Endothelial cell of umbilical vein (primary cell): ENCODE results near the gene GPR4. TPM values are rescaled to one million over a fixed set of nuclear protein-coding genes. Genes with fewer than 3 reads are reported as not detected.

ENCODE experiments used
- BruUV-seq: library from RNA; stranded (reverse); fragments of 400-500 nt; replicated peaks from 2 replicates; lab custom pipeline; 2021; lab: Mats Ljungman, UMichigan
- CTCF ChIA-PET: fragments of 300-600, 350-600 bp; sonication (Branson Sonifier 250); formaldehyde crosslinking; loops from one replicate; lab custom pipeline; 2021; ENCODE audit warnings: antibody characterized with exemption, inconsistent platforms; lab: Charles Lee
- POLR2A ChIA-PET: fragments of 300-600, 350-600 bp; sonication (Branson Sonifier 250); formaldehyde crosslinking; loops from one replicate; lab custom pipeline; 2021; ENCODE audit warnings: antibody characterized with exemption, inconsistent platforms; lab: Charles Lee
- DNase-seq: peaks from one replicate; pipeline ENCODE4 v3.0.0-alpha.2; 2011; ENCODE audit warnings: low read depth, low spot score
- FAIRE-seq: peaks from 2 replicates; lab custom pipeline; 2011; peaks lifted over from hg19 to GRCh38; lab: Jason Lieb, UNC
- H2AFZ ChIP-seq: 2 replicates; pipeline ENCODE4 v1.6.0; 2012; ENCODE audit warnings: low read depth, low read length, control low read depth, inconsistent platforms
- H3K27ac ChIP-seq: 2 replicates; pipeline ENCODE4 v1.5.1; 2011; ENCODE audit warnings: low read depth, mild to moderate bottlenecking, control low read depth, low read length, moderate library complexity; ENCODE audit not compliant: insufficient read depth
- H3K27me3 ChIP-seq, 2 experiments: 2 replicates each; pipeline versions ENCODE4 v1.6.0 to v1.6.1; 2011; ENCODE audit warnings: low read length in 2 of 2, mixed read lengths in 1 of 2; ENCODE audit not compliant: control insufficient read depth in 2 of 2, insufficient read depth in 2 of 2
- H3K36me3 ChIP-seq, 2 experiments: 2 replicates in 1 of 2; 3 replicates in 1 of 2; pipeline ENCODE4 v1.5.1; 2011; ENCODE audit warnings: low read length in 2 of 2, mild to moderate bottlenecking in 1 of 2, moderate library complexity in 1 of 2; ENCODE audit not compliant: control insufficient read depth in 2 of 2, insufficient read depth in 2 of 2; ENCODE audit errors: extremely low read depth in 1 of 2
- H3K4me1 ChIP-seq: 3 replicates; pipeline ENCODE4 v1.5.1; 2011; ENCODE audit warnings: mild to moderate bottlenecking, low read length; ENCODE audit not compliant: control insufficient read depth, insufficient read depth; ENCODE audit errors: extremely low read depth
- H3K4me2 ChIP-seq: 2 replicates; pipeline ENCODE4 v1.6.1; 2011; ENCODE audit warnings: low read length, control low read depth, mixed read lengths; ENCODE audit not compliant: insufficient read depth
- H3K4me3 ChIP-seq, 3 experiments: fragments of 200-600 bp in 1 of 3; sonication (generic), shearing (Covaris generic) in 1 of 3; replicated peaks in 1 of 3; 2 replicates each; pipeline ENCODE4 v1.5.1; 2011 to 2016; ENCODE audit warnings: control low read depth in 3 of 3, low read length in 3 of 3, mild to moderate bottlenecking in 2 of 3, inconsistent platforms in 1 of 3, low read depth in 1 of 3, moderate library complexity in 1 of 3; ENCODE audit not compliant: insufficient read depth in 1 of 3
- H3K79me2 ChIP-seq: 2 replicates; pipeline ENCODE4 v1.6.0; 2012; ENCODE audit warnings: low read length, inconsistent platforms; ENCODE audit not compliant: control insufficient read depth, insufficient read depth
- H3K9ac ChIP-seq: replicated peaks from 2 replicates; pipeline ENCODE3; 2011; ENCODE audit warnings: low read length, control low read depth; ENCODE audit not compliant: insufficient read depth; ENCODE audit errors: extremely low read depth
- H3K9me1 ChIP-seq: replicated peaks from 3 replicates; pipeline ENCODE4 v1.6.0; 2011; ENCODE audit warnings: mild to moderate bottlenecking, low read length; ENCODE audit not compliant: control insufficient read depth, insufficient read depth; ENCODE audit errors: extremely low read depth
- H3K9me3 ChIP-seq: replicated peaks from 2 replicates; pipeline ENCODE4 v1.5.1; 2012; ENCODE audit warnings: low read length, inconsistent platforms; ENCODE audit not compliant: control insufficient read depth, insufficient read depth
- H4K20me1 ChIP-seq: replicated peaks from 2 replicates; pipeline ENCODE3; 2011; ENCODE audit warnings: mild to moderate bottlenecking, low read length; ENCODE audit not compliant: control insufficient read depth, insufficient read depth; ENCODE audit errors: extremely low read depth
- GATA2 ChIP-seq: IDR thresholded peaks from 2 replicates; pipeline ENCODE4 v1.7.0; 2011; ENCODE audit warnings: low read depth, mild to moderate bottlenecking, moderate library complexity, mixed read lengths, low read length; ENCODE audit not compliant: insufficient read length, insufficient read depth
- JUN ChIP-seq: IDR thresholded peaks from 2 replicates; pipeline ENCODE4 v1.6.1; 2011; ENCODE audit warnings: borderline replicate concordance, low read depth; ENCODE audit not compliant: insufficient read length, insufficient read depth
- MAX ChIP-seq: IDR thresholded peaks from 2 replicates; pipeline ENCODE4 v1.6.1; 2011; ENCODE audit not compliant: insufficient read depth, insufficient read length
- POLR2A ChIP-seq: IDR thresholded peaks from 2 replicates; pipeline ENCODE4 v1.6.1; 2012; ENCODE audit warnings: low read depth, mild to moderate bottlenecking, control low read depth, low read length
- POLR2AphosphoS5 ChIP-seq: IDR thresholded peaks from 2 replicates; pipeline ENCODE4 v1.6.1; 2012; ENCODE audit warnings: low read depth, mild to moderate bottlenecking, control low read depth, low read length, moderate library complexity; ENCODE audit not compliant: insufficient read depth
- dilution Hi-C: fragments of 300-500 bp; cut with MboI; formaldehyde crosslinking; loops from one replicate; pipeline ENCODE4 v1.15.0; 2019; ENCODE audit warnings: low sequenced_read_pairs; ENCODE audit not compliant: extremely low pct_ligation_motif_present
- intact Hi-C: fragments of 100-400 bp; cut with micrococcal nuclease; formaldehyde crosslinking; loops from one replicate; pipeline ENCODE4 v1.10.0; 2022
- polyA plus RNA-seq, 4 experiments: library from polyadenylated mRNA; depleted of rRNA in 3 of 4; stranded (reverse) in 3 of 4; unstranded in 1 of 4; fragments of >200 nt; gene quantifications; 2 replicates each; pipeline versions ENCODE4 v1.2.1 to v1.2.3, GENCODE V29; 2011 to 2012; ENCODE audit warnings: missing spikeins in 1 of 4
- total RNA-seq: library from RNA; stranded (reverse); gene quantifications from 2 replicates; pipeline ENCODE4 v1.2.3, GENCODE V29; 2021
- TF ChIP-seq, protein P1 (sequence below), 2 donors: IDR thresholded peaks; 1 replicate in 1 of 2; 2 replicates in 1 of 2; pipeline ENCODE4 v1.5.1; 2011; ENCODE audit warnings: low read length in 2 of 2, mild to moderate bottlenecking in 2 of 2, moderate library complexity in 2 of 2, control low read depth in 1 of 2, inconsistent platforms in 1 of 2, low read depth in 1 of 2; ENCODE audit not compliant: insufficient read depth in 1 of 2; ENCODE audit errors: extremely low read depth in 1 of 2

The GPR4 gene
- total and polyA plus RNA-seq, 2 donors (not counting 3 experiments of a cell fraction or from before 2014, with no cell fraction given), result 17.9 to 26.7 TPM

DNA sequence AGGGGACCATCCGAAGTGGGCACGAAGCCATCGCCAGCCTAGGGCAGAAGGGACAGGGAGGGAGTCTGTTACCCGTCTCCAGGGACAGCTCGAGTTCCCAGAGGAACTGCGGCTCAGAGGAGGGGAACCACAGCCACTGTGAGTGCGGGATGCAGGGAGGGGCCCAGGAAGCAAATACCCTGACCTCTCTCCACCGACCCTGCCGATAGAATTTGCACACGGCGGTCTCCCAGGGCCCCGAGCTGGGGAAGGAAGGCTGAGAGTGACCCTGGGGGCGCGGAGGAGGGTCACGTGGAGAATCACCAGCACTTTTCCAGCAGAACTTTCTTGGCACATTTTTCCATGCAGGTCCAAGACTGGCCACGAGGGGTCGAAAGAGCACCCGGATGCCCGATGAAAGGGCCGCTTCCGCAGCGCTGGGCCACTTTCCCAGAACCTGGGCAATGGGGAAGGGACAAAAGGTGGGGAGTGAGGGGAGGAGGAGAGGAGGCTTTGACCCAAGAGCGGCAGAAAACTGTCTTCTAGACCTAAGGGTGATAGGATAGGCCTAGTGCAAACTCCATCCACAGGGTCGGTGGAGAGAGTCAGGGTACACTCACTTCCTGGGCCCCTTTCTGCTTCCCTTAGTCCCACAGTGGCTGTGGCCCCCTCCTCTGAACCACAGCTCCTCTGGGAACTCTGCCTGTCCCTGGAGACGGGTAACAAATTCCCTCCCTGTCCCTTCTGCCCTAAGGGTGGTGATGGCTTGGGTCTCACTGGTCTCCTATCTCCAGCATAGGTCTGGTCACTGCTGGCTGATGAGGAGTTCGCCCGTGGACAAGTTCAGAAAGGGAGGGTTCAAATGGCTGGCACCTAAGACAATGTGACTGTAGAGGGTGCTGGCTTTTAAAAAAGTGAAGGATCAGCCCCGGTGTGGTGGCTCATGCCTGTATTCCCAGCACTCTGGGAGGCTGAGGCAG is 5.3 kb upstream of the GPR4 start:
- peak overlapping the region; percentile 44 for H3K4me2 ChIP-seq
- intact Hi-C loops (loop anchor here (1.0 kb wide), 1 partner anchor 35 kb away; no protein-coding TSS in a partner anchor), dilution Hi-C loops (no loop called here)
- ChIA-PET POLR2A (no interaction called here), CTCF (interaction anchor here (0.8 to 6.6 kb wide), 8 partner anchors 9 to 92 kb away, joined by 3 to 81 read pairs (median 4); no protein-coding TSS in a partner anchor)
- peak overlapping the region; percentile 95 for H2AFZ ChIP-seq
- no peaks in the 10 kb centered on the region for H3K9me3 ChIP-seq
- H3K9me1 ChIP-seq, result no peaks in the 10 kb centered on the region
- H3K36me3 ChIP-seq, result no peaks in the 10 kb centered on the region
- DNase-seq, result peak; percentile 84
- peaks cover 9% of the 10 kb centered on the region for H3K4me1 ChIP-seq
- no peaks in the 10 kb centered on the region for H3K79me2 ChIP-seq
- peak; percentile 38 for TF ChIP-seq POLR2A
- TF ChIP-seq, protein P1, sequence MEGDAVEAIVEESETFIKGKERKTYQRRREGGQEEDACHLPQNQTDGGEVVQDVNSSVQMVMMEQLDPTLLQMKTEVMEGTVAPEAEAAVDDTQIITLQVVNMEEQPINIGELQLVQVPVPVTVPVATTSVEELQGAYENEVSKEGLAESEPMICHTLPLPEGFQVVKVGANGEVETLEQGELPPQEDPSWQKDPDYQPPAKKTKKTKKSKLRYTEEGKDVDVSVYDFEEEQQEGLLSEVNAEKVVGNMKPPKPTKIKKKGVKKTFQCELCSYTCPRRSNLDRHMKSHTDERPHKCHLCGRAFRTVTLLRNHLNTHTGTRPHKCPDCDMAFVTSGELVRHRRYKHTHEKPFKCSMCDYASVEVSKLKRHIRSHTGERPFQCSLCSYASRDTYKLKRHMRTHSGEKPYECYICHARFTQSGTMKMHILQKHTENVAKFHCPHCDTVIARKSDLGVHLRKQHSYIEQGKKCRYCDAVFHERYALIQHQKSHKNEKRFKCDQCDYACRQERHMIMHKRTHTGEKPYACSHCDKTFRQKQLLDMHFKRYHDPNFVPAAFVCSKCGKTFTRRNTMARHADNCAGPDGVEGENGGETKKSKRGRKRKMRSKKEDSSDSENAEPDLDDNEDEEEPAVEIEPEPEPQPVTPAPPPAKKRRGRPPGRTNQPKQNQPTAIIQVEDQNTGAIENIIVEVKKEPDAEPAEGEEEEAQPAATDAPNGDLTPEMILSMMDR (IDR thresholded peaks at IDR 0.05; ENCODE audit: extremely low read depth in 1 of 2, insufficient read depth in 1 of 2, low read depth in 1 of 2, low read length in 2 of 2), result peak; percentile 89 to 90
- peak; percentile 91 for TF ChIP-seq MAX
- no peak for TF ChIP-seq JUN
- no peak for TF ChIP-seq GATA2
- peak; percentile 41 for TF ChIP-seq POLR2AphosphoS5
- H3K9ac ChIP-seq, result peak overlapping the region; percentile 39
- H4K20me1 ChIP-seq, result no peaks in the 10 kb centered on the region
- no peaks in the 10 kb centered on the region for H3K27me3 ChIP-seq
- peak overlapping the region in 2 of 3 experiments; percentile 5 to 23 for H3K4me3 ChIP-seq
- no TSS peak for BruUV-seq
- H3K27ac ChIP-seq, result peak overlapping the region; percentile 64
- peak; percentile 94 for FAIRE-seq
